HG03064 (cell line): ENCODE measurements around the gene ARHGEF10L.

Experiments used
- ATAC-seq: cut with Tn5 transposase; IDR thresholded peaks from one replicate; pipeline ENCODE4 v1.9.1; 2021; ENCODE audit warnings: low read depth; ENCODE audit not compliant: unreplicated experiment

The ARHGEF10L gene

GRCh38 chr1:17586172-17586964 lies 46.9 kb downstream of the ARHGEF10L start:
- no peak for ATAC-seq

GRCh38 chr1:17587693-17588047 lies 48.2 kb downstream of the ARHGEF10L start:
- no peak for ATAC-seq

- no peak for ATAC-seq
Observed at GRCh38 chr1:17588048-17588871, 48.8 kb downstream of the ARHGEF10L start.

- ATAC-seq = no peak
Observed at GRCh38 chr1:17591814-17592430, 52.4 kb downstream of the ARHGEF10L start.

- ATAC-seq = no peak
Observed at GRCh38 chr1:17594026-17594425, 54.5 kb downstream of the ARHGEF10L start.

GRCh38 chr1:17594690-17595601 lies 55.4 kb downstream of the ARHGEF10L start:
- ATAC-seq = no peak

GRCh38 chr1:17595602-17595925 lies 56.1 kb downstream of the ARHGEF10L start:
- no peak for ATAC-seq

GRCh38 chr1:17596186-17596585 lies 56.7 kb downstream of the ARHGEF10L start:
- ATAC-seq = no peak

GRCh38 chr1:17596651-17597509 lies 57.4 kb downstream of the ARHGEF10L start:
- no peak for ATAC-seq

GRCh38 chr1:17597651-17598050 lies 58.2 kb downstream of the ARHGEF10L start:
- ATAC-seq = no peak

GRCh38 chr1:17598251-17598650 lies 58.8 kb downstream of the ARHGEF10L start:
- ATAC-seq = no peak

- ATAC-seq = no peak
Observed at GRCh38 chr1:17599291-17599953, 59.9 kb downstream of the ARHGEF10L start.

GRCh38 chr1:17599954-17600300 lies 60.4 kb downstream of the ARHGEF10L start:
- no peak for ATAC-seq

GRCh38 chr1:17600321-17600720 lies 60.8 kb downstream of the ARHGEF10L start:
- no peak for ATAC-seq

- ATAC-seq = no peak
Observed at GRCh38 chr1:17601643-17602382, 62.3 kb downstream of the ARHGEF10L start.

- no peak for ATAC-seq
Observed at GRCh38 chr1:17603091-17603841, 63.8 kb downstream of the ARHGEF10L start.

GRCh38 chr1:17605582-17606344 lies 66.3 kb downstream of the ARHGEF10L start:
- no peak for ATAC-seq
